SK-N-MC (cell line): ENCODE measurements around the gene ADD3.

ENCODE experiments used
- EZH2 ChIP-seq: fragments of 200-600 bp; sonication (generic); IDR thresholded peaks from one replicate; pipeline ENCODE4 v1.6.1; 2017; ENCODE audit warnings: antibody characterized with exemption
- FOXP2 ChIP-seq: optimal IDR thresholded peaks from 2 replicates; pipeline ENCODE3; 2011; ENCODE audit warnings: mild to moderate bottlenecking, moderate library complexity; ENCODE audit not compliant: insufficient read depth; ENCODE audit errors: extremely low read length, control extremely low read depth
- POLR2AphosphoS5 ChIP-seq: IDR thresholded peaks from 2 replicates; pipeline ENCODE4 v1.6.1; 2012; ENCODE audit warnings: mild to moderate bottlenecking, low read depth, low read length, borderline replicate concordance

GRCh38 chr10:110005719-110006118 lies 2.1 kb upstream of the ADD3 start:
- TF ChIP-seq POLR2AphosphoS5 (no peak), EZH2 (no peak), FOXP2 (no peak)
